ENCODE data around the gene TRIM17. TPM values are rescaled to one million over a fixed set of nuclear protein-coding genes. Genes with fewer than 3 reads are reported as not detected.

The TRIM17 gene
- total and polyA plus RNA-seq, 9 of the 15 experiments (the other 6 are each of a cell fraction or from before 2014, with no cell fraction given) = not detected

- TF ChIP-seq ZNF165 (CRISPR knock-in tag; IDR thresholded peaks at IDR 0.05; ENCODE audit: borderline replicate concordance) = no peak
- no peak for TF ChIP-seq XRCC3 (IDR thresholded peaks at IDR 0.05)
- no peak for TF ChIP-seq MEF2A (IDR thresholded peaks at IDR 0.05; ENCODE audit: control insufficient read depth, low read depth, low read length)
- TF ChIP-seq REST (IDR thresholded peaks at IDR 0.05; ENCODE audit: borderline replicate concordance) = peak; percentile 20; the same call in 1 of the 2 replicates
- no peak for TF ChIP-seq REST (CRISPR knock-in tag; IDR thresholded peaks at IDR 0.05; ENCODE audit: low read depth)
- no peak for TF ChIP-seq ZFP91 (CRISPR knock-in tag; IDR thresholded peaks at IDR 0.05)
- no peak for TF ChIP-seq NELFE (IDR thresholded peaks at IDR 0.05; ENCODE audit: insufficient read depth, insufficient read length)
- TF ChIP-seq RFX5 (IDR thresholded peaks at IDR 0.05; ENCODE audit: low read depth, low read length) = no peak
- TF ChIP-seq GTF2E2 (tag; IDR thresholded peaks at IDR 0.05) = no peak
- TF ChIP-seq ZNF780A (CRISPR knock-in tag; IDR thresholded peaks at IDR 0.05) = no peak
- TF ChIP-seq FOXJ3 (CRISPR knock-in tag; IDR thresholded peaks at IDR 0.05) = no peak
- no peak for TF ChIP-seq STAT5B (CRISPR knock-in tag; IDR thresholded peaks at IDR 0.05)
- TF ChIP-seq ZNF586 (CRISPR knock-in tag; conservative IDR thresholded peaks at IDR 0.05) = no peak
- no peak for TF ChIP-seq SLC30A9 (CRISPR knock-in tag; IDR thresholded peaks at IDR 0.05)
Observed at GRCh38 chr1:228459091-228459993, 42.7 kb upstream of the TRIM17 start (continued).

Measured in K562 (cell line).